Aortic smooth muscle cell (primary cell): ENCODE data around the gene OR2A25. TPM values are rescaled to one million over a fixed set of nuclear protein-coding genes. Genes with fewer than 3 reads are reported as not detected.

ENCODE experiments used
- total RNA-seq: library from RNA; depleted of rRNA; stranded (reverse); fragments of >200 nt; gene quantifications from 2 replicates; pipeline ENCODE4 v1.2.3, GENCODE V29; 2014

Gene OR2A25, protein sequence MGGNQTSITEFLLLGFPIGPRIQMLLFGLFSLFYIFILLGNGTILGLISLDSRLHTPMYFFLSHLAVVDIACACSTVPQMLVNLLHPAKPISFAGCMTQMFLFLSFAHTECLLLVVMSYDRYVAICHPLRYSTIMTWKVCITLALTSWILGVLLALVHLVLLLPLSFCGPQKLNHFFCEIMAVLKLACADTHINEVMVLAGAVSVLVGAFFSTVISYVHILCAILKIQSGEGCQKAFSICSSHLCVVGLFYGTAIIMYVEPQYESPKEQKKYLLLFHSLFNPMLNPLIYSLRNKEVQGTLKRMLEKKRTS
- not detected in 2 replicates for total RNA-seq

DNA sequence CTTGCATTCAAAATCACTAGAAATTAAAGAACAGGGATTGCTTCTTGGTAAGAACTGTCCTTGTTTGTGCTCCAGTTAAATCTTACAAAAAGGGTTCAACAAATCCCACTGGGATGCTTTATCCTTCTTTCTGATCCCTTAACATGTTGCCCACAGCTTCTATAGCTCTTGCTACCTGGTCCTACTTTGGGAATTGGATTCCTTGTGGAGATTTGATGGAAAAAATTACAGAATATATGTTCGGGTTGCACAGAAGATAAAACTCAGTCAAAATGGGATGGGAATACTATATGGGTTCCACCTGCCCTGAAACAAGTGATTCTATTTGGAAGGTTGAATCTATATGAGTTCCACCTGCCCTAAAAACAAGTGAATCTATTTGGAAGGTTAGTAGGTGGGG is at the start of gene OR2A25:
Gene OR2A25 (plus strand): TSS at position 301 of the 400 bp plus-strand sequence. CDS start 4,409 bp downstream, outside the sequence.

DNA sequence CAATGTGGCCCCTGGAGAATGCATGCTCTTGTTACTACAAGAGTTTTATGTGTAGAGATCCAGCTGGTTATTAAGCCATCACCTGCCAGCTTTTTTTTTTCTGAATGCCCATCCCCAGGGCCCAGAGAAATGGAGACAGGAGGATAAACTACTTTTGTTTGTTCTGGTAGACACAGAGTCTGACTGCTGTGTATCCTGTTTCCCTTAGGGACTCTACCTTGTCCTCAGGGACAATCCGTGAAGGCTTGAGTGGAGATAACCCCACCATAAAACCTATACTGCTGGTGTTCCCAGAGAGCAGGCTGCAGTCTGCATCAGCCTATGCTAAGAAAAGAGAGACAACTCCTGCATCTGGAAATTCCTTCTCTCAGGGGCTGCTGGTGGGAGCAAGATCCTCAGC is 21.0 kb upstream of the OR2A25 start, which contains the start of gene OR2A5:
Gene OR2A5 (plus strand): TSS at position 301 of the 400 bp plus-strand sequence. CDS start 1,454 bp downstream, outside the sequence.

DNA sequence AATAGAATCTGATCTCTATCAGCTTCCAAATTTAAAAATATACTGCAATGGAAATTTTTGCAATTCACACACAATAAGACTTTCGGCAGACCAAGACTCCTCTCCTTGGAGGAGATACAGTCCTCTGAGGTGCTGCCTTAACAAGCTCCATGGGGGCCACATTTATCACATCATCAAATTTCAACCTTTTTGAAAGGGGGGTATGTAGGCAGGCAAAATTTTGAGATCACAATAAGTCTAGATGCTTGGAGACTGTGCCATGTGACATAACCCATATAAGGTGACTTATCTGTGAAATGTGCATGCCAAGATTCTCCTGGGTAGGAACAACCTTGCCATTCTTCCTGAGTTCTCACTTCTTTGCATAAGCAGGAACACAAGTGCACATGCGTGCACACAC is 16.4 kb downstream of the OR2A25 start, which contains the start of gene OR2A12:
Gene OR2A12 (plus strand): TSS at position 301 of the 400 bp plus-strand sequence. CDS start 8,830 bp downstream, outside the sequence.

DNA sequence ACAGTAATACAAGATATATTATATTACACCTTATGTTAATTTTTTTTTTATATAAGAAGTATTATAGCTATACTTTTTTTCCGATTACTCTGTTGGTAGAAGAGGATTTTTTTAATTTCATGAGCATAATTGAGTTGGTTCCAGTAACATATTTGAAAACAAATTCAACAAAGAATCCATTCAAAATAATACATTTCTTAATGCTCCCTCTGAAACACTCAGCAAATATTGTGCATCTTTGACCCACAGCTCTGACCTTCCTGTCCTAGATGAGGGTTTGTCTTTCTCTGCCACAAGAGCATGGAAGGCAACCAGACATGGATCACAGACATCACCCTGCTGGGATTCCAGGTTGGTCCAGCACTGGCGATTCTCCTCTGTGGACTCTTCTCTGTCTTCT is 39.7 kb downstream of the OR2A25 start, which contains the start of gene OR2A2:
Gene OR2A2 (plus strand): TSS at position 301 of the 400 bp plus-strand sequence. CDS start 0 bp downstream, at position 301.

DNA sequence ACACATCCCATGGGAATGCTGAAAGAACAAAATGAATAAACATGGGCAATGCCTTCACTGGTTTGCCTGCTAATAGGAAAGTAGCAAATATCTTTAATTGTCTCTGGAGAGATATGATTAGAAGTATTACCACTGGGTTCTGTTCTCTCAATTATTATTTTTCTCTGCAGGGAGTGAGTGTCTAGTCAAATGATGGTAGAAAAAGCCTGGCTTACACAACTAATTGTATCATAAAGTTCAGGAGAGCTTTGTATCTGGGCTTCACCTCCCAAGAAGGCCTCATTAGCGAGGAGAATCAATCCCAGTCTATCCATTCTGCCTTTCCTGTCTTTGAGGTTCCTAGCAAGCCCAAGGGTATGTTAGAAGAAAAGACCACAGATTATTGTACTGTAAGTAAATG is 53.3 kb downstream of the OR2A25 start, which contains the start of gene OR2A14:
Gene OR2A14 (plus strand): TSS at position 301 of the 400 bp plus-strand sequence. CDS start 5,937 bp downstream, outside the sequence.

Other genes starting within 250 kb of the OR2A25 start
- gene TCAF1, start 167.6 kb upstream of the OR2A25 start, total RNA-seq, result 51.2 and 66.7 TPM in 2 replicates
- not detected in 2 replicates for gene OR2F2, start 134.6 kb upstream of the OR2A25 start, total RNA-seq
- gene OR2F1, start 115.0 kb upstream of the OR2A25 start, total RNA-seq, result not detected in 2 replicates
- gene OR6B1, start 69.5 kb upstream of the OR2A25 start, total RNA-seq, result not detected in 2 replicates
- not detected in 2 replicates for gene OR2A5, start 20.9 kb upstream of the OR2A25 start, total RNA-seq
- not detected in 2 replicates for gene OR2A12, start 16.5 kb downstream of the OR2A25 start, total RNA-seq
- not detected in 2 replicates for gene OR2A2, start 39.8 kb downstream of the OR2A25 start, total RNA-seq
- gene OR2A14, start 53.4 kb downstream of the OR2A25 start, total RNA-seq, result not detected in 2 replicates
- 0.37 and 0.66 TPM in 2 replicates for gene CTAGE4, start 113.7 kb downstream of the OR2A25 start, total RNA-seq
- 2.0 and 3.0 TPM in 2 replicates for gene ARHGEF35, start 126.0 kb downstream of the OR2A25 start, total RNA-seq
- gene OR2A42, start 169.8 kb downstream of the OR2A25 start, total RNA-seq, result 0.06 TPM in 1 of 2 replicates, not detected in the other
- gene OR2A7, start 195.0 kb downstream of the OR2A25 start, total RNA-seq, result 0.26 and 0.37 TPM in 2 replicates
- gene CTAGE8, start 199.5 kb downstream of the OR2A25 start, total RNA-seq, result 0.68 TPM in 1 of 2 replicates, not detected in the other
- under 0.01 and 0.19 TPM in 2 replicates for gene OR2A1, start 242.6 kb downstream of the OR2A25 start, total RNA-seq